ENCODE measurements around the gene HSPB7.
"Not testable (repeated sequence)": the region's sequence is repeated elsewhere in the genome, so short reads cannot be mapped to it uniquely, and the experiment has no call there.

The HSPB7 gene

DNA sequence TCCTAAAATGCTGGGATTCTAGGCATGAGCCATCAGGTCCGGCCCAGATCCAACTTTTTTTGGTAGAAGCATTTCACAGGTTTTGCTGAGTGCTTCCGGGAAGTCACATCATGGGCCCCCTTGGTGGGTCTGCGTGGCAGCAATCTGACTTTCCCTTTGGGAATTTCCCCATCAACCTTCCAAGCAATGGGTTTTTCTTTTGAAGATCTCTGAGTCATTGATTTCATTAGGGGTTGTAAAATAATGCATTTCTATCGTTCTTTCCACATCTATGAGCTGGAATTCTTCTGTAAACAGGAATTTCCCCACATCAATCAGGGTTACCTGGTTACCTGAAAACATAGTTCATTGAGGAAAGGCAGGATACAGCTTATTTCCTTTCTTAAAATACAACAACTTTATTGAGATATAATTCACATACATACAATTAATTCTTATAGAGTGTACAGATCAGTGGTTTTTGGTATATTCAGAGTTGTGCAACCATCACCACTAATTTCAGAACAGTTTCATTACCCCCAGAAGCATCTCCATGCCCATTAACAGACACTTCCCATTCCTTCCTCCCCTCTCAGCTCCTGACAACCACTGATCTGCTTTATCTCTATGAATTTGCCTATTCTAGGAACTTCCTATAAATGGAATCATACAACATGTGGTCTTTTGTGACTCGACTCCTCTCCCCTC lies 32.1 kb downstream of the HSPB7 start:
- no peaks in the 10 kb centered on the region for H3K9me3 ChIP-seq (ENCODE audit: insufficient read depth, low read length)
- no peak overlapping the region for H3K4me2 ChIP-seq (ENCODE audit: low read depth, low read length, poor library complexity, severe bottlenecking)
- H3K27ac ChIP-seq (ENCODE audit: low read depth, low read length), result no peak overlapping the region
- no peak overlapping the region for H2AFZ ChIP-seq (ENCODE audit: low read depth, low read length, severe bottlenecking)
- no peak for TF ChIP-seq CTCF (IDR thresholded peaks at IDR 0.05; ENCODE audit: insufficient read depth, low read length, poor library complexity, severe bottlenecking)
- TF ChIP-seq EZH2phosphoT487 (conservative IDR thresholded peaks at IDR 0.05; ENCODE audit: low read length), result no peak
- no peaks in the 10 kb centered on the region for H3K27me3 ChIP-seq (ENCODE audit: low read length)
- no peaks in the 10 kb centered on the region for H3F3A ChIP-seq (ENCODE audit: insufficient read depth)
- no peaks in the 10 kb centered on the region for H3K36me3 ChIP-seq (ENCODE audit: low read length)
- no peaks in the 10 kb centered on the region for H4K20me1 ChIP-seq (ENCODE audit: low read depth, low read length)
- H3K4me3 ChIP-seq (ENCODE audit: insufficient read depth, low read length, poor library complexity, severe bottlenecking), result no peak overlapping the region
- H3K79me2 ChIP-seq (ENCODE audit: insufficient read depth, low read length), result no peaks in the 10 kb centered on the region
- no peak overlapping the region for H3K9ac ChIP-seq (ENCODE audit: low read length)
- no peaks in the 10 kb centered on the region for H3K9me2 ChIP-seq (replicated peaks; ENCODE audit: insufficient read depth, low read length)

GRCh38 chr1:15983275-15983674 lies 34.6 kb downstream of the HSPB7 start:
- no peak overlapping the region for H3K9ac ChIP-seq (ENCODE audit: low read length)
- H4K20me1 ChIP-seq (ENCODE audit: low read depth, low read length), result no peaks in the 10 kb centered on the region
- no peak for TF ChIP-seq CTCF (IDR thresholded peaks at IDR 0.05; ENCODE audit: insufficient read depth, low read length, poor library complexity, severe bottlenecking)
- TF ChIP-seq EZH2phosphoT487 (conservative IDR thresholded peaks at IDR 0.05; ENCODE audit: low read length), result no peak
- H3K36me3 ChIP-seq (ENCODE audit: low read length), result no peaks in the 10 kb centered on the region
- H2AFZ ChIP-seq (ENCODE audit: low read depth, low read length, severe bottlenecking), result no peak overlapping the region
- H3K4me3 ChIP-seq (ENCODE audit: insufficient read depth, low read length, poor library complexity, severe bottlenecking), result no peak overlapping the region
- no peak overlapping the region for H3K4me2 ChIP-seq (ENCODE audit: low read depth, low read length, poor library complexity, severe bottlenecking)
- no peaks in the 10 kb centered on the region for H3F3A ChIP-seq (ENCODE audit: insufficient read depth)
- no peaks in the 10 kb centered on the region for H3K9me3 ChIP-seq (ENCODE audit: insufficient read depth, low read length)
- H3K79me2 ChIP-seq (ENCODE audit: insufficient read depth, low read length), result no peaks in the 10 kb centered on the region
- H3K9me2 ChIP-seq (replicated peaks; ENCODE audit: insufficient read depth, low read length), result no peaks in the 10 kb centered on the region
- no peaks in the 10 kb centered on the region for H3K27me3 ChIP-seq (ENCODE audit: low read length)
- no peak overlapping the region for H3K27ac ChIP-seq (ENCODE audit: low read depth, low read length)

- Histone ChIP-seq H4K20me1 (ENCODE audit: low read depth, low read length) (no peaks in the 10 kb centered on the region), H3F3A (ENCODE audit: insufficient read depth) (no peaks in the 10 kb centered on the region), H3K27me3 (ENCODE audit: low read length) (no peaks in the 10 kb centered on the region), H3K36me3 (ENCODE audit: low read length) (no peaks in the 10 kb centered on the region), H3K9ac (ENCODE audit: low read length) (no peak overlapping the region), H3K4me3 (ENCODE audit: insufficient read depth, low read length, poor library complexity, severe bottlenecking) (no peak overlapping the region), H3K79me2 (ENCODE audit: insufficient read depth, low read length) (no peaks in the 10 kb centered on the region), H3K27ac (ENCODE audit: low read depth, low read length) (no peak overlapping the region), H3K9me2 (replicated peaks; ENCODE audit: insufficient read depth, low read length) (no peaks in the 10 kb centered on the region), H3K4me2 (ENCODE audit: low read depth, low read length, poor library complexity, severe bottlenecking) (no peak overlapping the region), H3K9me3 (ENCODE audit: insufficient read depth, low read length) (no peaks in the 10 kb centered on the region), H2AFZ (ENCODE audit: low read depth, low read length, severe bottlenecking) (no peak overlapping the region)
- TF ChIP-seq CTCF (IDR thresholded peaks at IDR 0.05; ENCODE audit: insufficient read depth, low read length, poor library complexity, severe bottlenecking) (no peak), EZH2phosphoT487 (conservative IDR thresholded peaks at IDR 0.05; ENCODE audit: low read length) (no peak)
Measured at GRCh38 chr1:15981679-15982078, 36.2 kb downstream of the HSPB7 start.

- H3K9me3 ChIP-seq (ENCODE audit: insufficient read depth, low read length); H3K4me3 ChIP-seq (ENCODE audit: insufficient read depth, low read length, poor library complexity, severe bottlenecking); H2AFZ ChIP-seq (ENCODE audit: low read depth, low read length, severe bottlenecking); H3K9ac ChIP-seq (ENCODE audit: low read length); H3K27ac ChIP-seq (ENCODE audit: low read depth, low read length); H3K36me3 ChIP-seq (ENCODE audit: low read length); H3K27me3 ChIP-seq (ENCODE audit: low read length); H3F3A ChIP-seq (ENCODE audit: insufficient read depth); H4K20me1 ChIP-seq (ENCODE audit: low read depth, low read length); H3K9me2 ChIP-seq (replicated peaks; ENCODE audit: insufficient read depth, low read length); H3K4me2 ChIP-seq (ENCODE audit: low read depth, low read length, poor library complexity, severe bottlenecking): not testable (repeated sequence)
- H3K79me2 ChIP-seq (ENCODE audit: insufficient read depth, low read length), result peaks cover 25% of the 10 kb centered on the region
Measured at GRCh38 chr1:15977947-15978346, 39.9 kb downstream of the HSPB7 start.
